Cardiac muscle cell (in vitro differentiated cells and primary cell): ENCODE results near the gene VPS9D1. TPM values are rescaled to one million over a fixed set of nuclear protein-coding genes. Genes with fewer than 3 reads are reported as not detected.
A peak's percentile ranks its signal among the peaks of the same experiment; 100 is the strongest.

Experiments used
- DNase-seq, 2 donors: peaks; one replicate each; pipeline versions ENCODE4 v3.0.0 to v3.0.0-alpha.2; 2010 to 2017; ENCODE audit warnings: low read depth in 1 of 2, low spot score in 1 of 2
- H3K27ac ChIP-seq: fragments of 200-600 bp; sonication (generic); 2 replicates; pipeline ENCODE4 v1.5.1; 2016
- H3K27me3 ChIP-seq: fragments of 200-600 bp; sonication (generic); 2 replicates; pipeline ENCODE4 v1.6.0; 2016; ENCODE audit warnings: control low read depth
- H3K36me3 ChIP-seq: fragments of 200-600 bp; sonication (generic); 2 replicates; pipeline ENCODE4 v1.5.1; 2016; ENCODE audit warnings: control low read depth
- H3K4me1 ChIP-seq: fragments of 200-600 bp; sonication (generic); 2 replicates; pipeline ENCODE4 v1.8.1; 2017; ENCODE audit warnings: low read depth, mild to moderate bottlenecking, mixed run types
- H3K4me3 ChIP-seq: fragments of 200-600 bp; sonication (generic); 2 replicates; pipeline ENCODE4 v1.5.1; 2016; ENCODE audit warnings: mild to moderate bottlenecking
- H3K9me3 ChIP-seq: fragments of 200-600 bp; sonication (generic); 2 replicates; pipeline ENCODE4 v1.5.1; 2017; ENCODE audit warnings: low read depth, mild to moderate bottlenecking, control low read depth
- CTCF ChIP-seq: IDR thresholded peaks from 2 replicates; pipeline ENCODE4 v1.5.1; 2012; ENCODE audit warnings: low read depth, mild to moderate bottlenecking, low read length
- polyA plus RNA-seq: library from polyadenylated mRNA; unstranded; fragments of >200 nt; fragmentation: Nextera tagmentation; extraction: Ambion mirVana; gene quantifications from 2 replicates; pipeline ENCODE4 v1.2.1, GENCODE V29; 2016
- total RNA-seq: library from RNA; depleted of rRNA; stranded (reverse); fragments of >200 nt; gene quantifications from 2 replicates; pipeline ENCODE4 v1.2.3, GENCODE V29; 2016

Gene VPS9D1
- total and polyA plus RNA-seq, 2 experiments from 2014 or later: 21.3 to 22.3 TPM

- H3K4me3 ChIP-seq: no peak overlapping the region
- no peak overlapping the region for H3K27ac ChIP-seq
- no peaks in the 10 kb centered on the region for H3K27me3 ChIP-seq
- H3K4me1 ChIP-seq: peaks cover 3% of the 10 kb centered on the region
- no peak for DNase-seq
- H3K9me3 ChIP-seq: no peaks in the 10 kb centered on the region
- no peak for TF ChIP-seq CTCF
- peaks cover 47% of the 10 kb centered on the region for H3K36me3 ChIP-seq
These were observed 11.6 kb upstream of the VPS9D1 start for GRCh38 chr16:89732142-89732917.

- Histone ChIP-seq H3K9me3 (no peaks in the 10 kb centered on the region), H3K27me3 (no peaks in the 10 kb centered on the region), H3K36me3 (peaks cover 48% of the 10 kb centered on the region), H3K27ac (peak overlapping the region; percentile 69), H3K4me1 (peaks cover 3% of the 10 kb centered on the region), H3K4me3 (no peak overlapping the region)
- no peak for DNase-seq
- no peak for TF ChIP-seq CTCF
These were observed 10.0 kb upstream of the VPS9D1 start for GRCh38 chr16:89730610-89731234.

DNA sequence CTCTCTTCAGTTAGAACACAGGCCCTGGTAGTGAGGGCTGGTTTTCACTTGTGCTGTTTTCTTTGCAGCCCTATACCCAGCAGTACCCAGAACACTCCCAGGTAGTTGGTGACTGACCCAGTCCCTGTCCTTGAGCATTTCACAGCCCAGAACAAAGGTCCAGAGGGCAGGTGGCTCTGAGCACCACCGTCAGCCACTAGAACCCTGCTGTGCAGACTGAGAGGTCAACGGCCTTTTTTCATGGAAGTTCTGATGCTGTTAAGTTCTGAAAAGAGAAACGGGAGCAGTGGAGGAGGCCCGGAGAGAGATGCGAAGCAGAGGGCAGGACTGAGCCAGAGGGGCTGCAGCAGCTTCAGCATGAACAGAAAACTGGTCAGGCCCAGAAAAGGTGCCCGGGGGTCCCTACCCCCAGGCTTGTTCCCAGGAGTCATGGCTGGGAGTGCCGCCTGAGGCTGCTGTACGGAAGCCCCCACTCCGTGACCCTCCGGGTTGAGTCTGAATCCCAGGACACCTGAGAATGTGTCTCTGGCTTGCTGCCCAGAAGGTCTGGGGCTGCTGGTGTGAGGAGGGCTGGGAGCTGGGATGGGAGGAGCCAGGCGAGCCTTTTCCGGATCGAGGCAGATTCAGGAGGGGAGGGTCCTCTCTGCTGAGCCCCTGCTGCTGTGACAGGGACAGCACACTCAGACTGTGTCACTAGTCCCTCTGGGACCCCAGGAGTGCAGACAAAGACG lies 9.3 kb upstream of the VPS9D1 start:
- H3K4me3 ChIP-seq: no peak overlapping the region
- peaks cover 42% of the 10 kb centered on the region for H3K36me3 ChIP-seq
- TF ChIP-seq CTCF: no peak
- no peaks in the 10 kb centered on the region for H3K9me3 ChIP-seq
- peak in 1 of 2 donors; percentile 66 for DNase-seq
- H3K4me1 ChIP-seq: peaks cover 3% of the 10 kb centered on the region
- H3K27ac ChIP-seq: peak overlapping the region; percentile 69
- H3K27me3 ChIP-seq: no peaks in the 10 kb centered on the region

- Histone ChIP-seq H3K4me1 (peaks cover 3% of the 10 kb centered on the region), H3K36me3 (peaks cover 35% of the 10 kb centered on the region), H3K27ac (no peak overlapping the region), H3K9me3 (no peaks in the 10 kb centered on the region), H3K4me3 (no peak overlapping the region), H3K27me3 (no peaks in the 10 kb centered on the region)
- no peak for DNase-seq
- TF ChIP-seq CTCF: no peak
These were observed 8.6 kb upstream of the VPS9D1 start for GRCh38 chr16:89729293-89729692.

DNA sequence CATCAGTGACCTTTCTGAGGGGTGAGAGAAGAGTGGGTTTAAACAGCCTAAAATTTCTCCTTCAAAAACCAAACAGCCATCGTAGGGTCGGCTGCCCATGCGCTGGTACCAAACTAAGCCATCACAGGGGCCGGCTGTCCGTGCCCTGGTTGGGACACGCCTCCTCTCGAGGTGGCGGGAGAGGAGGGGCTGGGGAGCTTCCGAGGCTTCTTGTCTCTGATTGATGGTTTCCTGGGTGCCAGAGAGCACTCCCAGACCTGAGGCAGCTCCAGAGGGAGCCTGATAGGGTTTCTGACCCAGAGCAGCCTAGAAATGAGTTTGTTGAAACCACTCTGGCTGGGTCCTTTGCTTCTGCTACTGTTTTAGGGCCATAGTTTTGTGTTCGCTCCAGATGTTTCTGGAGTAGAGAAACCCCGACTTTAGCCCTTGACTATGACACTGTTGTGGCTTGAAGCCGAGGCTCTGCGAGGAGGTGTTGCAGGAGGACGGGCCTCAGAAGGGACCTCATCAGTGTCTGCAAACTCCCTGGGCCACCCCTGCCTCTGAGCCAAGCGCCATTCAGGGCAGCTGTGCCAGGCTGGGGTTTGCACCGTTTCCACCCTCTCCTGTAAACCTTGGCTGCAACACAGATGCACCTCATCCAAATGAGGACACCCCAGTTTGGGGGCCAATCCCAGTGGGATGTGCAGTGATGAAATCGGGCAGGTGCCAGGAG lies 6.9 kb upstream of the VPS9D1 start:
- no peak for TF ChIP-seq CTCF
- peaks cover 6% of the 10 kb centered on the region for H3K4me1 ChIP-seq
- peaks cover 25% of the 10 kb centered on the region for H3K36me3 ChIP-seq
- DNase-seq: no peak
- H3K27me3 ChIP-seq: no peaks in the 10 kb centered on the region
- no peak overlapping the region for H3K27ac ChIP-seq
- no peak overlapping the region for H3K4me3 ChIP-seq
- no peaks in the 10 kb centered on the region for H3K9me3 ChIP-seq
